Stimulated activated CD4-positive, alpha-beta T cell treated with anti-CD3 and anti-CD28 coated beads, Interleukin-4, amount 100 ng/mL, for 24 hours (primary cell): Measurements from ENCODE around the gene SIGLECL1.

Source experiments
- DNase-seq: peaks from one replicate; pipeline ENCODE4 v3.0.0-alpha.2; 2020

SIGLECL1 gene

DNA sequence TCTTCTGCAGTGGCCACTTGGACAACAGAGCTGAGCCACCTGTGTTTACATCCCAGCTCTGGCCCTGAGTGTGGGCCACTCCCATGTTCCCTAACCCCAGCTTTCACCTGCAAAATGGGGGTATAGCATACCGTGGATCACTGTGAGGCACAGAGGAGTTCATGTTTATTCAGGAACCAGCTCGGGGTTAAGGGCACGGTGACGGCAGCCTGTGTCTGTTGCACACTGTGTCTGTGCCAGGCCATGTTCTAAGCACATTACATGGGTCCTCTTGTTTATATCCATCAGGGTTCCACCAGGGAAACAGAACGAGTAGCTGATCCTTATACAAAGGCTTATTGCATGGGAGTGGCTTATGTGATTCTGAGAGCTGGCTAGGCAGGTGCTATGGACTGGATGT, 46.5 kb downstream of the SIGLECL1 start:
- no peak for DNase-seq

DNA sequence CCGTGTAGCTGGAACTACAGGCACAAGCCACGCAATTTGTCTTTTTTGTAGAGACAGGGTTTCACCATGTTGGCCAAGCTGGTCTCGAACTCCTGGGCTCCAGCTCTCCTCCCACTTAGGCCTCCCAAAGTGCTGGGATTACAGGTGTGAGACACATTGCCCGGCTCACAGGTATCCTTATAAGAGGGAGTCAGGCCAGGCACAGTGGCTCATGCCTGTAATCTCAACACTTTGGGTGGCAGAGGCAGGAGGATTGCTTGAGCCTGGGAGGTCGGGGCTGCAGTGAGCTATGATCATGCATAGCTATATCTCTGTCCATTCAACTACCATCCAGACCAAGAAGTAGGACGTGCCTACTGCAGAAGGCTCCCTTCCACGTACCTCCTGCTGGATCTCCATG, 50.4 kb downstream of the SIGLECL1 start:
- DNase-seq, result no peak

- no peak for DNase-seq
Observed at GRCh38 chr19:51305479-51305878, 54.6 kb downstream of the SIGLECL1 start.

- no peak for DNase-seq
Observed at GRCh38 chr19:51311351-51312257, 60.7 kb downstream of the SIGLECL1 start, which contains the start of gene IGLON5. TSS of gene IGLON5 (plus strand) at chr19:51311644. CDS start at chr19:51311848, 204 bp downstream.

DNA sequence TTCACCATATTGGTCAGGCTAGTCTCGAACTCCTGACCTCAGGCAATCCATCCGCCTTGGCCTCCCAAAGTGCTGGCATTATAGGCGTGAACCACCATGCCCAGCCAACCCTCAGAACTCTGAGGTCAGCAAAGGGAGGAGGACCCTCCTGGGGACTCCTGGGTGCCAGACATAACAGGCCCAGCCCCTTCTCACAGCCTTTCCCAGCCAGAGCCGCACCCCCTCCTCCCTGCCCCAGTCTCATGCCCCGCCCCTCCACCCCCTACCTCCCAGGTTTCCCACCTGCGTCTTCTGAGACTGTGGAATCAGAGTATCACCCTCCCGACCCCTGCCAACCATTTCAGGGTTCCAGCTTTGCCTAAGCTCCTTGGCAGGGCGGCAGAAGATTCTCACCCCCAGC, 65.8 kb downstream of the SIGLECL1 start:
- DNase-seq, result no peak

- no peak for DNase-seq
Observed at GRCh38 chr19:51317376-51317775, 66.5 kb downstream of the SIGLECL1 start.

GRCh38 chr19:51317968-51318367, 67.1 kb downstream of the SIGLECL1 start:
- DNase-seq, result no peak
